ENCODE measurements around the gene TMX1. TPM values are rescaled to one million over a fixed set of nuclear protein-coding genes. Genes with fewer than 3 reads are reported as not detected.
A peak's percentile ranks its signal among the peaks of the same experiment; 100 is the strongest.

TMX1 gene
- total RNA-seq (10 to 100 TPM in 2 of 4 donors, 1 to 10 TPM in 2; 6.6 to 16.1 (median 10.4) TPM), polyA plus RNA-seq (10 to 100 TPM in 2 of 3 donors, 1 to 10 TPM in 1; 6.9 to 16.0 (median 14.6) TPM)
- long read RNA-seq, donor 1, transcript TMX1-201 (8 exons, 3,995 nt), result major isoform, 25 of 25 reads
- long read RNA-seq, donor 1, partial matches to known transcripts, result 0 of 25 reads
- long read RNA-seq, donor 1, other reads (novel, unspliced or antisense), result 0 of 25 reads
- long read RNA-seq, donor 2, transcript TMX1-201 (8 exons, 3,995 nt), result major isoform, 22 of 22 reads
- long read RNA-seq, donor 2, partial matches to known transcripts, result 0 of 22 reads
- long read RNA-seq, donor 2, other reads (novel, unspliced or antisense), result 0 of 22 reads

- ATAC-seq (peak; percentile 98 to 100 (median 100)), DNase-seq (peak; percentile 94 to 98)
- intact Hi-C loops (cut with DNase I), result no loop called here
- TF ChIP-seq CTCF (IDR thresholded peaks at IDR 0.05), result peak; percentile 6
- no peaks in the 10 kb centered on the region for H3K9me3 ChIP-seq
- H3K36me3 ChIP-seq (ENCODE audit: insufficient read depth in 1 of 2, low read depth in 1 of 2), result peaks cover 0 to 5% of the 10 kb centered on the region in 2 donors
- peak within 1 kb of the TSS; percentile 91 for H3K27ac ChIP-seq
- peak within 1 kb of the TSS; percentile 91 for H3K4me3 ChIP-seq
- no peaks in the 10 kb centered on the region for H3K27me3 ChIP-seq (ENCODE audit: insufficient read depth in 3 of 3, low read length in 2 of 3)
- H3K4me1 ChIP-seq, result peaks cover 19% of the 10 kb centered on the region
- WGBS, 3 donors, result 0 to 1% (median 0%) methylated on average over 60 to 65 of the region's 65 CpGs
Measured at GRCh38 chr14:51239813-51240803, at the start of gene TMX1. Gene TMX1, plus strand, starts transcription at chr14:51240247. Its CDS starts 46 bp downstream, at chr14:51240293.

- H3K27ac ChIP-seq, result no peak overlapping the region
- DNase-seq, result no peak
- intact Hi-C loops (cut with DNase I), result no loop called here
Measured at GRCh38 chr14:51201890-51202289, 38.2 kb upstream of the TMX1 start.

GRCh38 chr14:51202914-51203665 lies 37.0 kb upstream of the TMX1 start:
- Histone ChIP-seq H3K27ac (no peak overlapping the region), H3K4me1 (no peaks in the 10 kb centered on the region), H3K36me3 (ENCODE audit: insufficient read depth in 1 of 2, low read depth in 1 of 2) (no peaks in the 10 kb centered on the region), H3K9me3 (no peaks in the 10 kb centered on the region), H3K27me3 (ENCODE audit: insufficient read depth in 3 of 3, low read length in 2 of 3) (peaks cover 0 to 4% (median 0%) of the 10 kb centered on the region in 3 donors), H3K4me3 (no peak overlapping the region)
- DNase-seq, result no peak
- no peak for ATAC-seq
- intact Hi-C loops (cut with DNase I), result no loop called here
- WGBS, 3 donors, result 78 to 89% (median 81%) methylated on average over 5 of the region's 5 CpGs
- no peak for TF ChIP-seq CTCF (IDR thresholded peaks at IDR 0.05)

More at GRCh38 chr14:51201890-51202289, 38.2 kb upstream of the TMX1 start:
- 90 to 95% (median 92%) methylated on average over 2 of the region's 2 CpGs for WGBS, 3 donors
- no peak for TF ChIP-seq CTCF (IDR thresholded peaks at IDR 0.05)
- no peak overlapping the region for H3K4me3 ChIP-seq
- no peaks in the 10 kb centered on the region for H3K4me1 ChIP-seq
- no peaks in the 10 kb centered on the region for H3K27me3 ChIP-seq (ENCODE audit: insufficient read depth in 3 of 3, low read length in 2 of 3)
- no peaks in the 10 kb centered on the region for H3K9me3 ChIP-seq
- ATAC-seq, result no peak
- H3K36me3 ChIP-seq (ENCODE audit: insufficient read depth in 1 of 2, low read depth in 1 of 2), result no peaks in the 10 kb centered on the region

- no peak for ATAC-seq
- H3K9me3 ChIP-seq, result no peaks in the 10 kb centered on the region
- 88 to 97% (median 92%) methylated on average over 3 of the region's 3 CpGs for WGBS, 3 donors
- H3K36me3 ChIP-seq (ENCODE audit: insufficient read depth in 1 of 2, low read depth in 1 of 2), result no peaks in the 10 kb centered on the region
- H3K27me3 ChIP-seq (ENCODE audit: insufficient read depth in 3 of 3, low read length in 2 of 3), result peaks cover 0 to 4% (median 0%) of the 10 kb centered on the region in 3 donors
- no peaks in the 10 kb centered on the region for H3K4me1 ChIP-seq
- DNase-seq, result no peak
- no peak for TF ChIP-seq CTCF (IDR thresholded peaks at IDR 0.05)
- intact Hi-C loops (cut with DNase I), result no loop called here
- H3K4me3 ChIP-seq, result no peak overlapping the region
- no peak overlapping the region for H3K27ac ChIP-seq
Measured at GRCh38 chr14:51203881-51204280, 36.2 kb upstream of the TMX1 start.

Measured in psoas muscle (tissue), 8 donors.